H1 (cell line): ENCODE results near the gene P4HB. TPM values are rescaled to one million over a fixed set of nuclear protein-coding genes. Genes with fewer than 3 reads are reported as not detected.

Experiments
- polyA plus RNA-seq, 7 experiments: library from polyadenylated mRNA; depleted of rRNA in 3 of 7; stranded (reverse) in 5 of 7; unstranded in 2 of 7; fragments of >200 nt in 5 of 7; fragments of 200-250 nt in 2 of 7; gene quantifications; 1 replicate in 5 of 7; 2 replicates in 1 of 7; 4 replicates in 1 of 7; pipeline versions ENCODE4 v1.2.1 to v1.2.3, GENCODE V29; 2011 to 2013; ENCODE audit warnings: missing spikeins in 2 of 7, mixed read lengths in 2 of 7
- total RNA-seq: library from RNA; stranded (reverse); fragmentation: NEBNext Ultra II Directional; extraction: Animal tissue kit (Norgen Biotek cat#: 25700); gene quantifications from 2 replicates; pipeline ENCODE4 v1.2.1, GENCODE V29; 2021

P4HB gene
- total and polyA plus RNA-seq, 2 of the 8 experiments (the other 6 are each of a cell fraction or from before 2014, with no cell fraction given): 41.4 to 379 TPM

Other genes starting within 250 kb of the P4HB start
Only the 30 nearest of the 31 such genes appear.
- gene NPLOC4, start 223.4 kb downstream of the P4HB start, total RNA-seq: 79.8 and 92.7 TPM in 2 replicates
- gene NPLOC4, start 223.4 kb downstream of the P4HB start, polyA plus RNA-seq (2011; rRNA removed): 70.7 and 75.0 TPM in 2 replicates
- 0.96 and 0.99 TPM in 2 replicates for gene TSPAN10, start 223.3 kb downstream of the P4HB start, total RNA-seq
- 0.83 and 1.1 TPM in 2 replicates for gene TSPAN10, start 223.3 kb downstream of the P4HB start, polyA plus RNA-seq (2011; rRNA removed)
- gene PDE6G, start 204.0 kb downstream of the P4HB start, total RNA-seq: 5.8 and 6.4 TPM in 2 replicates
- 12.9 and 15.1 TPM in 2 replicates for gene PDE6G, start 204.0 kb downstream of the P4HB start, polyA plus RNA-seq (2011; rRNA removed)
- gene OXLD1, start 193.9 kb downstream of the P4HB start, total RNA-seq: 35.9 and 41.5 TPM in 2 replicates
- gene OXLD1, start 193.9 kb downstream of the P4HB start, polyA plus RNA-seq (2011; rRNA removed): 61.9 and 97.9 TPM in 2 replicates
- 38.6 and 39.8 TPM in 2 replicates for gene CCDC137, start 193.8 kb downstream of the P4HB start, total RNA-seq
- gene CCDC137, start 193.8 kb downstream of the P4HB start, polyA plus RNA-seq (2011; rRNA removed): 17.6 and 23.3 TPM in 2 replicates
- gene ARL16, start 176.7 kb downstream of the P4HB start, total RNA-seq: 37.0 and 41.8 TPM in 2 replicates
- 60.8 and 64.2 TPM in 2 replicates for gene ARL16, start 176.7 kb downstream of the P4HB start, polyA plus RNA-seq (2011; rRNA removed)
- 78.8 and 80.8 TPM in 2 replicates for gene HGS, start 176.5 kb downstream of the P4HB start, total RNA-seq
- gene HGS, start 176.5 kb downstream of the P4HB start, polyA plus RNA-seq (2011; rRNA removed): 99.7 and 144 TPM in 2 replicates
- gene MRPL12, start 157.2 kb downstream of the P4HB start, total RNA-seq: 120 and 131 TPM in 2 replicates
- 141 and 190 TPM in 2 replicates for gene MRPL12, start 157.2 kb downstream of the P4HB start, polyA plus RNA-seq (2011; rRNA removed)
- gene SLC25A10, start 148.3 kb downstream of the P4HB start, total RNA-seq: 22.2 and 25.3 TPM in 2 replicates
- gene SLC25A10, start 148.3 kb downstream of the P4HB start, polyA plus RNA-seq (2011; rRNA removed): 43.0 and 60.9 TPM in 2 replicates
- 0.56 and 0.61 TPM in 2 replicates for gene GCGR, start 56.4 kb downstream of the P4HB start, total RNA-seq
- 0.44 and 0.60 TPM in 2 replicates for gene GCGR, start 56.4 kb downstream of the P4HB start, polyA plus RNA-seq (2011; rRNA removed)
- 103 and 115 TPM in 2 replicates for gene MCRIP1, start 27.2 kb downstream of the P4HB start, total RNA-seq
- 151 and 250 TPM in 2 replicates for gene MCRIP1, start 27.2 kb downstream of the P4HB start, polyA plus RNA-seq (2011; rRNA removed)
- not detected in 2 replicates for gene PPP1R27, start 25.5 kb downstream of the P4HB start, total RNA-seq
- 0.27 and 0.30 TPM in 2 replicates for gene PPP1R27, start 25.5 kb downstream of the P4HB start, polyA plus RNA-seq (2011; rRNA removed)
- gene ARHGDIA, start 10.8 kb upstream of the P4HB start, total RNA-seq: 217 and 246 TPM in 2 replicates
- 62.4 and 155 TPM in 2 replicates for gene ARHGDIA, start 10.8 kb upstream of the P4HB start, polyA plus RNA-seq (2011; rRNA removed)
- gene ALYREF, start 31.1 kb upstream of the P4HB start, total RNA-seq: 186 and 191 TPM in 2 replicates
- gene ALYREF, start 31.1 kb upstream of the P4HB start, polyA plus RNA-seq (2011; rRNA removed): 83.8 and 118 TPM in 2 replicates
- 176 and 182 TPM in 2 replicates for gene ANAPC11, start 31.2 kb upstream of the P4HB start, total RNA-seq
- gene ANAPC11, start 31.2 kb upstream of the P4HB start, polyA plus RNA-seq (2011; rRNA removed): 963 and 1,221 TPM in 2 replicates
- 0.80 and 1.5 TPM in 2 replicates for gene NPB, start 41.7 kb upstream of the P4HB start, total RNA-seq
- 2.5 and 3.9 TPM in 2 replicates for gene NPB, start 41.7 kb upstream of the P4HB start, polyA plus RNA-seq (2011; rRNA removed)
- 29.9 and 31.0 TPM in 2 replicates for gene PCYT2, start 50.9 kb upstream of the P4HB start, total RNA-seq
- gene PCYT2, start 50.9 kb upstream of the P4HB start, polyA plus RNA-seq (2011; rRNA removed): 31.3 and 37.7 TPM in 2 replicates
- gene SIRT7, start 57.6 kb upstream of the P4HB start, total RNA-seq: 16.6 and 18.7 TPM in 2 replicates
- 5.8 and 10.3 TPM in 2 replicates for gene SIRT7, start 57.6 kb upstream of the P4HB start, polyA plus RNA-seq (2011; rRNA removed)
- 26.9 and 27.7 TPM in 2 replicates for gene MAFG, start 67.2 kb upstream of the P4HB start, total RNA-seq
- 25.5 and 36.9 TPM in 2 replicates for gene MAFG, start 67.2 kb upstream of the P4HB start, polyA plus RNA-seq (2011; rRNA removed)
- gene PYCR1, start 76.8 kb upstream of the P4HB start, total RNA-seq: 127 and 145 TPM in 2 replicates
- 213 and 284 TPM in 2 replicates for gene PYCR1, start 76.8 kb upstream of the P4HB start, polyA plus RNA-seq (2011; rRNA removed)
- gene MYADML2, start 86.7 kb upstream of the P4HB start, total RNA-seq: 0.17 and 0.26 TPM in 2 replicates
- 0.47 TPM in 2 replicates for gene MYADML2, start 86.7 kb upstream of the P4HB start, polyA plus RNA-seq (2011; rRNA removed)
- 0.76 and 1.1 TPM in 2 replicates for gene NOTUM, start 100.7 kb upstream of the P4HB start, total RNA-seq
- 0.45 and 1.1 TPM in 2 replicates for gene NOTUM, start 100.7 kb upstream of the P4HB start, polyA plus RNA-seq (2011; rRNA removed)
- 41.8 and 43.7 TPM in 2 replicates for gene ASPSCR1, start 117.1 kb upstream of the P4HB start, total RNA-seq
- 33.3 and 54.6 TPM in 2 replicates for gene ASPSCR1, start 117.1 kb upstream of the P4HB start, polyA plus RNA-seq (2011; rRNA removed)
- 111 and 116 TPM in 2 replicates for gene CENPX, start 162.3 kb upstream of the P4HB start, total RNA-seq
- 122 and 133 TPM in 2 replicates for gene CENPX, start 162.3 kb upstream of the P4HB start, polyA plus RNA-seq (2011; rRNA removed)
- gene LRRC45, start 162.8 kb upstream of the P4HB start, total RNA-seq: 28.2 and 29.0 TPM in 2 replicates
- 11.5 and 17.3 TPM in 2 replicates for gene LRRC45, start 162.8 kb upstream of the P4HB start, polyA plus RNA-seq (2011; rRNA removed)
- 167 and 177 TPM in 2 replicates for gene RAC3, start 171.1 kb upstream of the P4HB start, total RNA-seq
- 299 and 520 TPM in 2 replicates for gene RAC3, start 171.1 kb upstream of the P4HB start, polyA plus RNA-seq (2011; rRNA removed)
- gene DCXR, start 177.2 kb upstream of the P4HB start, total RNA-seq: 96.3 and 110 TPM in 2 replicates
- gene DCXR, start 177.2 kb upstream of the P4HB start, polyA plus RNA-seq (2011; rRNA removed): 212 and 338 TPM in 2 replicates
- gene RFNG, start 191.3 kb upstream of the P4HB start, total RNA-seq: 26.7 and 30.9 TPM in 2 replicates
- gene RFNG, start 191.3 kb upstream of the P4HB start, polyA plus RNA-seq (2011; rRNA removed): 28.4 and 50.3 TPM in 2 replicates
- 153 and 157 TPM in 2 replicates for gene GPS1, start 191.4 kb upstream of the P4HB start, total RNA-seq
- 277 and 354 TPM in 2 replicates for gene GPS1, start 191.4 kb upstream of the P4HB start, polyA plus RNA-seq (2011; rRNA removed)
- gene DUS1L, start 205.3 kb upstream of the P4HB start, total RNA-seq: 68.0 and 69.1 TPM in 2 replicates
- 34.5 and 60.4 TPM in 2 replicates for gene DUS1L, start 205.3 kb upstream of the P4HB start, polyA plus RNA-seq (2011; rRNA removed)